Measurements from ENCODE around the gene ABCC5. TPM values are rescaled to one million over a fixed set of nuclear protein-coding genes. Genes with fewer than 3 reads are reported as not detected.
"Not testable (repeated sequence)": the region's sequence is repeated elsewhere in the genome, so short reads cannot be mapped to it uniquely, and the experiment has no call there.

ABCC5 gene
- total and polyA plus RNA-seq, 7 donors: 13.8 to 39.6 (median 22.0) TPM

GRCh38 chr3:184029443-184029842 lies 11.8 kb upstream of the ABCC5 start:
- DNase-seq: no peak
- no peak for TF ChIP-seq POLR2AphosphoS5 (IDR thresholded peaks at IDR 0.05)
- no peak for TF ChIP-seq POLR2A (IDR thresholded peaks at IDR 0.05)
- no peak for TF ChIP-seq CTCF (IDR thresholded peaks at IDR 0.05)
- no peak for TF ChIP-seq EP300 (IDR thresholded peaks at IDR 0.05)
- 83 to 90% methylated on average over 2 of the region's 2 CpGs for WGBS, 2 donors
- intact Hi-C loops (cut with DNase I): no loop called here
- no peaks in the 10 kb centered on the region for H3K27me3 ChIP-seq
- H3K36me3 ChIP-seq: no peaks in the 10 kb centered on the region
- no peak overlapping the region for H3K4me3 ChIP-seq
- H3K9me3 ChIP-seq: no peaks in the 10 kb centered on the region
- H3K27ac ChIP-seq: no peak overlapping the region
- no peaks in the 10 kb centered on the region for H3K4me1 ChIP-seq

GRCh38 chr3:184028275-184028890 lies 10.7 kb upstream of the ABCC5 start:
- H3K9me3 ChIP-seq; intact Hi-C loops (cut with DNase I); H3K36me3 ChIP-seq; H3K4me1 ChIP-seq; H3K27me3 ChIP-seq; H3K4me3 ChIP-seq; DNase-seq; H3K27ac ChIP-seq: not testable (repeated sequence)
- WGBS, 2 donors: 96% methylated on average over 1 of the region's 1 CpG

- H3K27me3 ChIP-seq; H3K36me3 ChIP-seq; H3K4me3 ChIP-seq; intact Hi-C loops (cut with DNase I); DNase-seq; H3K9me3 ChIP-seq; H3K4me1 ChIP-seq; H3K27ac ChIP-seq: not testable (repeated sequence)
- WGBS, 2 donors: 65 to 67% methylated on average over 5 of the region's 5 CpGs
Measured at GRCh38 chr3:184025256-184025655, 7.6 kb upstream of the ABCC5 start.

GRCh38 chr3:184022323-184022722 lies 4.6 kb upstream of the ABCC5 start:
- TF ChIP-seq CTCF (IDR thresholded peaks at IDR 0.05) (no peak), POLR2A (IDR thresholded peaks at IDR 0.05) (no peak), POLR2AphosphoS5 (IDR thresholded peaks at IDR 0.05) (no peak), EP300 (IDR thresholded peaks at IDR 0.05) (no peak)
- Histone ChIP-seq H3K36me3 (no peaks in the 10 kb centered on the region), H3K27me3 (no peaks in the 10 kb centered on the region), H3K27ac (no peak overlapping the region), H3K4me3 (no peak overlapping the region), H3K9me3 (no peaks in the 10 kb centered on the region), H3K4me1 (peaks cover 0 to 4% (median 0%) of the 10 kb centered on the region in 4 donors)
- 53 to 87% methylated on average over 7 of the region's 7 CpGs for WGBS, 2 donors
- no peak for DNase-seq
- intact Hi-C loops (cut with DNase I): no loop called here

- intact Hi-C loops (cut with DNase I): loop anchor here (5.0 kb wide), 3 partner anchors 169 to 321 kb away; partner anchors contain the start of genes ABCF3, ALG3, EEF1AKMT4 and YEATS2
- peak overlapping the region; percentile 83 to 85 (median 85) for H3K27ac ChIP-seq
- H3K4me3 ChIP-seq: peak overlapping the region; percentile 78 to 98 (median 88)
- H3K9me3 ChIP-seq: no peaks in the 10 kb centered on the region
- peaks cover 0 to 27% (median 12%) of the 10 kb centered on the region in 4 donors for H3K4me1 ChIP-seq
- no peak for DNase-seq
- peaks cover 0 to 7% (median 3%) of the 10 kb centered on the region in 4 donors for H3K36me3 ChIP-seq
- WGBS, 2 donors: 88 to 91% methylated on average over 21 of the region's 21 CpGs
- TF ChIP-seq POLR2AphosphoS5 (IDR thresholded peaks at IDR 0.05) (no peak), EP300 (IDR thresholded peaks at IDR 0.05) (no peak), POLR2A (IDR thresholded peaks at IDR 0.05) (no peak), CTCF (IDR thresholded peaks at IDR 0.05) (no peak)
- no peaks in the 10 kb centered on the region for H3K27me3 ChIP-seq
Measured at GRCh38 chr3:184018424-184018973, 815 bp upstream of the ABCC5 start.
